NCI-H1092 (cell line): ENCODE results near the gene ZHX3.

Experiments
- DNase-seq: peaks from one replicate; lab custom pipeline; 2025; lab: John Stamatoyannopoulos, UW

Gene ZHX3

DNA sequence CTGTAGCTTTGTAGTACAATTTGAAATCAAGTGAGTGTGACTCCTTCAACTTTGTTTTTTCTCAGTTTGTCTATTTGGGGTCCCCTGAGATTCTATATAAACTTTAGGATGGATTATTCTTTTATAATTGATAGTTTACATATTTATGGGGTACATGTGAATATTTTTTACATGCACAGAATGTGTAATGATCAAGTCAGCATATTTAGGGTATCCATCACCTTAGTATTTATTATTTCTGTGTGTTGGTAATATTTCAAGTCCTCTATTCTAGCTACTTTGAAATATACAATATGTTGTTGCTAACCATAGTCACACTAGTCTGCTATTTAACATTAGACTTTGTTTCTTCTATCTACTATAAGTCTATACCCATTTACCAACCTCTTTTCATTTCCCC is 129.9 kb downstream of the ZHX3 start:
- no peak for DNase-seq

DNA sequence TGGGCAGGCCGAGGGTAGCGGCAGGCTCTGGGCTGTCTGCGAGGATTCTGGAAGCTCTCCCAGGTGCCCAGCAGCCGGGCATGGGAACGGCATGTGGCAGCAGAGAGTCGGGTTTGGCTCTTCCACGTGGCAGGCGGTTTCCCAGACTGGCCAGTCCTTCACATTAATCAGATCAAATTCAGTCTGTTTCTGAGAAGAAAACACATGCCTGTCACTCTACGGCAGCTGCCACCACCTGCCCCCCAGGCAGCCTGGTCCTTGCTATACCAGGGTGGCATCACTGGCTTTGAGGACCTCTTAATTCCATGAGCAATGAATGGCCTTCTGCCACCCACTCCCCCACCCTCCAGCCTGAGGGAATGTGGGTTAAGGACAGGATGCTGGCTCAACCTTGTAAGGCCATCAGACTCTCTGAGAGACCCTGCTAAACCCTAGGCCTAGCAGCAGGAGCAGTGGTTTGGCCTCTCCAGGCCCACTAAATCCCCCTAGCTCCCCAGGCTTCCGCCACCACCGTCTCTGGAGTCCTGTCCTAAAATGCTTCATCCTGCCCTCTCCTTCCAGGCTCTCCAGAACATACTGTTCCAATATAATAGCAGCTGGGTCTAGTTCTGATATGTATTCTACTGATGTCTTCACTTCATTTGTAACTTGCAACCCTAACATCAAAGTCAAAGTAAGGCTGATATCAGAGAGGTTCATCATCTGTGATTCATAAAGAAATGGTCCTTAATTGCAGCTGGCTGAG is 132.3 kb downstream of the ZHX3 start:
- DNase-seq = no peak

DNA sequence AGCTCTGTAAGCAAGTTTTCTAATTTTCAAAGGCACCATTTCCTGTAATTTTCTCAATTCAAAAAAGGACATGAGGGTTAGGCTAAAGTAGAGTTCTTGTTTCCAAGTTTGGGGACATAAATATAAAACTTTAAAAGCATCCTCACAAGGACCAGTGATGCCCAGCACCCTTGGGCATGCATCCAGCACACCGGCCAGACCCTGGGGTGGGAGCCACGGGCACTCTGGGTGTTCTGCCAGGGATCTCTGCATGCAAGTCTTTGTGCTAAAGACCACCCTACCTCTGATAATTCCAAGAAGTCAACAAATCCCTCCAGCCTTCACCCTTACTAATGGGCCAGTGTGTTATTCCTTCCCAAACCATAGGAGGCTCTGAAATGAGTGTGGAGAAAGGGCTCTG is 133.7 kb downstream of the ZHX3 start:
- no peak for DNase-seq

DNA sequence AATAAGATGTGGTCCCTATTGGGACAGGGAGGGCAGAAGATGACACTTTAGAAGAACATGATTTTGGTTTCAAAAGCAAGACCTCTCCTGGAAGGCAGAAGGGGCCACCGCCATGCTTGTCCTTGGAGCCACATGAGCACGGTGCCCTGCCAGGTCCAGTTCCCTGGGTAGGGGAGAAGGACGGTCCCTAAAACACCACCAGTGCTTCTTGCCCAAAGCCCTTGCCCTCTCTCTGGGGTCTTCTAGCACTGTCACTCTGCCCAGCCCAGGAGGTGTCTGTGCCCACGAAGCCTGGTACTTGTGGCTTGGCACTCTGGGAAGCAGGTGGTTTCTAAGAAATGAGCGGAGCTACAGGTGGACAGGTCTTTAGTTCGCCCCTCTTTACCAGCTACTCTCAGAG is 134.1 kb downstream of the ZHX3 start:
- DNase-seq = no peak

DNA sequence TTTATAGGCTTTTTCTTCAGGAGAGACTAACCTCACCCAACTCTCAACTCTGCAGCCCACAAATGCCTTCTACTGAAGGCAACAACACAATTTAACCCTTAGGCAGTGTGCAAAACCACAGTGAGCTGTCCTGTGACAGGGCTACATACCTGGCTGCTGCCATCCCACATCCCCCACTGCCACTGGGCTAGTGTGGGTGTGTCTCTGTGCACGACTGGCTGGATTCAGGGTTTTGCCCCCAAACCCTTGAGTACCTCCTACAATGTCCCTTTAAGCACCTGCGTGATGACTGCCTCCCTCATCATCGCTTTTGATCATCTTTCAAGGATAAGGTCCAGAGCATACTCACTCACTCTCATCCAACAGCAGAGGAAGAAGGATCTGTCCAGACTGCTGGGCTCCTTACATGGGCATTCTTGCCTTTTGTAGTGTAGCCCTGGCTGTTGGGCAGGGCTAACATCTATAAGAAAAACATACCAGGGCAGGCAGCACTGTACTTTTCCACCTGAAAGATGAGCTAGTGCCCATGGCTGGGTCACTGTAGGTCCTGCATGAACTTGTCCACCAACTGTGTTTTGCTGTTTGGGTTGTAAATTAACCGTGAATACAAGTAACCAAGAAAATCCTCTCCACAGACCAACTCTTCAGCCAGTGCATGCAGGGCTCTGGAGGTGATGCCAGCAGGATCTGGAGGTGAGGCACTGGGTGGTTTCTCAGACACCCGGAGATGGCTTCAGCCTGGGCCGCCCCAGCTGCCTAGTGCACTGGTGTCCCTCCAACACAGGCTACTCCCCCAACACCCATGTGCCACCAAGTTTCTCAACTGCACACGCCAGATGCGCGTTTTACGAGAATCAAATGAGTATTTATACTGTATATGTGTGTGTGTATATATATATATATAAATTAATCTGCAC is 135.0 kb downstream of the ZHX3 start:
- no peak for DNase-seq

DNA sequence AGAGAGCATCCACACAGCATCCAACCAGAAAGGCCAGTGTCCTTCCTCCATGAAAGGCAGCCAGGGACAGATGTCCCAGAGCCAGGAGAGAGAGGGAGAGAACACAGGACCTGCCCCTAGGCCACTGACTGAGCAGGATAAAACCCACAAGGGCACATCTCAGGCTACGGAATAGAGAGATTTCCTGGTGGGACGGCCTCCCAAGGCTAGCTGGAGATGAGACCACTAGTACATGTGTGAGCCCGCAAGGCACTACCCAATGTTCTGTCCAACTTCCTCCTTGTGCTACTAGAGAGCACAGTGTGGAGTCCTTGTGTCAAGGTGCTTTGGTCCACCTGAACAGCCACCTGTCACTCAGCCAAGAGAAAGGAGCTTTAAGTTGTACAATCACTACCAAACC is 136.0 kb downstream of the ZHX3 start:
- no peak for DNase-seq

DNA sequence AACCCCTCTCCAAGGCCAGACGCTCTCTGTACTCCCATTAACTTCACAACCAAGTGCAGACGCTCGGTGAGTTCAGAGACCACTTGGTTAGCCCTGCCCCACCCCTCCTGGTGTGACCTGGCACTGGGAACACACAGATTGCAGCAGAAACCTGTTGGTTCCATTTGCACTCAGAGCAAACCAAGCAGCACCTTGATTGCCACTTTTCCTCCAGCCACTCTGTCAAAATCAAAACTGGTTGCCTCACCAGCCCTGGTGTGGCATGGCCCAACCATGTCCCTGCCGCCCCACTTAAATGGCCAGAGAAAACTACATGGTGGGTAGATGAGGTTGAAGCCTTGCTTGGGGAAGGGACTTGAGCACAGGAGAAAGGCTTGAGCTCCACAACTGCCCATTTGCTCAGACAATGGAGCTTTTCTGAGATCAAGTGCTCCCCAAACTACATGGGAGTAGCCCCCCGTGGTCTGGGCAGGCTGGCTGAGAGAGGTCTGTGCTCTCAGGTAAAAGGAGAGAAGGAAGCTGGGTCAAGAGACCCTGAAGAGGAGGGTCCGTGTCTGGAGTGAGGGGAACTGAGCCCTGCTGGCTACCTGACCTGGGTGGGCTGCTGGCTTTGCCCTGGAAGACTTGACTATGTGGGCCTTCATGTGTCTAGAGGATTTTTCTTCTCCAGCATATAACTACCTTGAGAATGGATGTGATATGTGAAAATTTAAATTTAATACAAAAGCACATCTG is 136.8 kb downstream of the ZHX3 start:
- DNase-seq = no peak

DNA sequence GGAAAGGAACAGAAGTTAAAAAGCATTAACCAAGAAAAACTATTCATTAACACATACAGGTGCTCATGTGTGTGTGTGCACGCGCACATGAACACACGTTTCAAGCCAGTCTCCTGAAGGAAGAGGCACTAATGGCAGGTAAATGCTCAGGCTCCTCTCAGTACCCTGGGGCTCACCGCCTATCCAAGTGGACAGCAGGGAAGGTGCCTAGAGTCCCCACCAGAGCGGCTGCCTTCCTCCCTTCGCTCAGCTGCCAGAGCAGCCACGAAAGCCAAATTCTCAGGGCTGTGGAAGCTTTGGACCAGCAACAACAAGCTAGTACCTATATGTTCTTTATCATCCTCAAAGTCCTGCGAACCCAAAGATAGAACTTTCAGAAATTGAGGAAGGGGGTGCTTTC is 137.6 kb downstream of the ZHX3 start:
- DNase-seq = no peak

DNA sequence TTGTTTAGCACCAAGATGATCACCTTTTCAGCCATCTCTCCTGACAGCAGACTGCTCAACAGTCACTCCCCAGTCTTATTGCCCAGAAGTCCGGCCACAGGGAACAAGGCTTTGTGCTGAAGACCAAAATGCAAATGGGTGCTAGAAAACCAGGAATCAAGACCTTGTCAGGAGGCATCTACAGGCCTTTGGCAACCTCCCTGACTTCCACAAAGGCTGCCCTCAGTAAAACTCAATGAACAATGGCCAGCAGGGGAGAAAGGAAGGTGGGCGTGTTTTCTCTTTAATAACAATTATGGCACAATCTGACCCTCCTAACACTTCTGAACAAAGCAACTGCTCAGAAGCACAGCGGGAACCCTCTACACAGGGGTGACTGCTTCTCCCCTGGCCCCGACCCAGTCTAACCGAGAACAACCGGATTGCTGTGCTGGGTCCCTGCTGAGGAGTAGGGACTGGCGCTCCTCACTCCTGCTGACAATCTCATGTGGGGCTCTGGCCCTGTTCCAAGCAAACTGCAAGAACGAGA is 138.6 kb downstream of the ZHX3 start:
- DNase-seq = peak; percentile 20

DNA sequence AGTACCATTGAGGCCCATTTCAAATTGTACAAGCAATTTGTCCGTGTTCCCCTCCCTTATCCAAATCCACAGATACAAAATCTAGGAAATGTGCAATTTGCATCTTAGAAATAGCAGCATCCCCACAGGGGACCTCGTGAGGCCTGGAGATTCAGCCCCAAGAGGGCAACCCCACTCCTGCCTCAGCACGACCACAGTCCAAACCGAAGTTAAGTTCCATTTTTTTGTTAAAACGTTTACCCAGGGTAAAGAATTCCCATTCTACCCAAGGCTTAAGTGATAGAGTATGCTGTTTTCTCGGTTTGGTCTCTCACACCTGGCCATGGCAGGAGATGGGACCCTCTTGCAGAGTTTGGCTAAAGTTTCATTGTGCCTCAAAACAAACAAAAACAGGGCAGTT is 139.0 kb downstream of the ZHX3 start:
- DNase-seq = no peak

DNA sequence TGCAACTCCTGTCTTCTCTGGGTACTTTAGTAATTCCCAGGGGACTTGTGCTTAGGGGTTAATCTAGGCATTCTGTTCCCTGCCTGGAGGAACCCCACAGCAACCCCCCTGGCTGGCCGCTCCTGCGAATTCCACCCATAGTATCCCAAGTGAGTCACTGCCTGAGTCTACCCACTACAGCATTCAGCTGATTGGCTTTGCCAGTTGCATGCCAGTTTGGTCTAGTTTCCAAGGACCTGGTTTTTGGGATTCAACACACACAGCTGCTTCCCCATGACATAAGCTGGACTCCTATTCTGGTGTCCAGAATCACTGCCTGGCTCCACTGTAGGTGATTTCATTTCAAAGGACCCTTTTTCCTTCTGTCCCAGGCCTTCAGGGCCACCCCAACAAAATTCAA is 139.9 kb downstream of the ZHX3 start:
- DNase-seq = no peak

DNA sequence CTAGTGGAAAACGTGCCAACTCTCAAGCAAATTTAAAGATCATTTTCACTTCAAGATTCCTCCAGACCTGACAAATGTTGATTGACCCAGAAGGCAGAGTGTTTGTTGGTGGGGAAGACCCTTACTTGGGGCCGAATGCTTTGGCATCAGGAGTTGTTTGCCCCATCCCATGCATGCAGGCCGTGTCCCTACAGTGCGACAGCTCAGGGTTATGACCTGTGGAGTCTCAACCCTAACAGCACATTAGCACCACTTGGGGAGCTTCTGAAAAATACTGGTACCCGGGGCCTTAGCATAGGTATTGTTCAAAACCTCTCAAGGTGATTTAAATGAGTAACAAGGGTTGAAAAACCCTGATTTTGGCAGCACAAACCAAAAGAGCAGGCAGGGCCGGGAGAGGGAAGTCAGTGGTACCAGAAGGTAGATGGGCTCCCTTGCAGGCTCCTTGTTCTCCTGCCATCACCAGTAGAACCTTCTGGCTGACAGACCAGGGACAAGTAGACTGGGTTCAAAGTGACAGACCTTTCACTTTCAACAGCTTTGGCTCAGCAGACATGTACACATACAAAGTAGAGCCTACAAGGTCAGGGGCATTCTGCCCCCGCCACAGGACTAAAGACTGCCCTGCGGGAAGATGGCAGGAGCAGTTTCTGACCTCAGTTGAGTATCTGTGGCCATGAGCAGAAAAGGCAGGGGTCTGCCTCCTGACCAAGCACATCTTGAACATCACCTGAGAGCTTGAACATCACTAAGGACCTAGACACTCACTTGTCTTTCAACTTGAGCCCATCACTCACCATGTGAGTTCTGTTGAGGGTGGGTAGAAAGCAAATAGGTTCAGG is 140.6 kb downstream of the ZHX3 start:
- DNase-seq = no peak

DNA sequence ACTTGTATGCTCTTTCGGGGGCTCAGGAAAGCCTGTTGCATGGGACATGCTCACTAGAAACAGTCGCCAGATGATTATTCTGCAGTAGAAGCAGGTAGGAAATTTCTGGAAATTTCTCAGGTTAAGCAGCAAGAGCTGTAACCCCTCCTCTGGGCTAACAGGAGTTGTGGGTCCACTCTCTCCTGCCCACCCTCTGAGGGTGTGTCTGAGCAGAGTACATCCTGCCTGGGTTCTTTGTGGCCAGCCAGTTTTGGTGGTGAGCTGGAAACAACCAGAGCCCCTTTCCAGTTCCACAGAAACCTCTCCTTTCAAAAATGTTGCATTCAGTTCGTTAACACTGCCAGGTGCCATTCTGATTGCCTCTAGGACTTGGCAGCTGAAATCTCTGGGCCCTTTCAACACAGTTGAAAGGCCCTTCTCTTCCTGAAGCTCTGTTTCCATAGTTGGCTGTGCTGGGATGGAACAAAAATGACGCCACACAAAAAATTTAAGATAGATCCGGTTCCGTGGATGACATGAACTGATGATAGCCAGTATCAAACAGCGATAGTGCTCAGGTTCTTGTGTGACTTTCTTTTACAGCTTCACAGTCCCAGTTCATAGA is 141.7 kb downstream of the ZHX3 start:
- no peak for DNase-seq

DNA sequence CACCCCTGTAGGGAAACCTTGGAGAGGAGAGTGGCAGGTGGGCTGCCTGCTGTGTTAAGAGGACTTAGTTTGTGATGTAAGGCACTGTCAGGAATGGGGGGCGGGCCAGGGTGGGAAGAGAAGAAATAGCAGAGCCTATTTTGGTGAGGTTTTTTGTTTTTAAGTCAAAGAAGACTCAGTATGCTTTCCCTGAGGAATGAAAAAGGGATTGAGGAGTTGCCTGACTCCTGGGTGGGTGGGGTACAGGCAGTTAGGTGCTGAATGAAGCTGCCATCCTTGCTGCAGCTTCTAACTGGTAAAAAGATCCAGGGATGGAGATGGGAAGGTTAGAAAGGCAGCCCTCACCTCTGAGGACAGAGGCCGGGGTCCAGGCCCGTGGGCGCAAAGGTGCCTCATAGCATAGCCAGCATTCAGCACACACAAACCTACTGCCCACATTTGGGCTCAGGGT is 142.3 kb downstream of the ZHX3 start:
- DNase-seq = no peak

DNA sequence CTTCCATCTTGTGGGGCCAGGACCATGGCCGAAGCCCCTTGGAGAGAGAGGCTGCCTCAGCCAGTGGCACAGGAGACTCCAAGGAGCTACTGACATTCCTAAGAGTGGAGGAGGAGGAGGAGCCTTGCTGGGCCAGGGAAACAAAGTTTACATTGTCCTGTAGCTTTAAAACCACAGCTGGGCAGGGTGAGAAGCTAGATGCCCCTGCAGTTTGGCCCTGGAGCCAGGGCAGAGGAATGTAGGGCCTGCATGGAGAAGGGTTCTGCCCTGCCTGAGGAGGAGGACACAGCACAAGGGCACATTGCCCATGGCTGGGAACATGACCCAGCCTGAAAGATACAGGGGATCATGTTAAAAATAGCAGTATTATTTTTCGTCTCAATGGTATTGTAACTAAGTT is 142.7 kb downstream of the ZHX3 start:
- no peak for DNase-seq

DNA sequence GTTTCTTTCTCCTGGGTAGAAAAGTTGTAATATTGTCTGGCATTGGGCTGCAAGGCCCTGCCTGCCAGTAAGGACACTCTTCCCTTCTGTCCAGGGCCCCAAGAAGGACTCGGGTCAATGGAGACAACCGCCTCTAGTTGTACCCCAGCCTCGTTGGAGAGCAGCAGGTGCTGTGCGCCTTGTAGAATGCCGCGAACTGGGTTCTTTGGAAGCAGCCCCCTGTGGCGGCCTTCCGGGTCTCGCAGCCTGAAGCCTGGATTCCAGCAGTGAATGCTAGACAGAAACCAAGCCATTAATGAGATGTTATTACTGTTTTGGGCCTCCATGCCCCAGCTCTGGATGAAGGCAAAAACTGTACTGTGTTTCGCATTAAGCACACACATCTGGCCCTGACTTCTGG is 143.2 kb downstream of the ZHX3 start:
- DNase-seq = no peak

DNA sequence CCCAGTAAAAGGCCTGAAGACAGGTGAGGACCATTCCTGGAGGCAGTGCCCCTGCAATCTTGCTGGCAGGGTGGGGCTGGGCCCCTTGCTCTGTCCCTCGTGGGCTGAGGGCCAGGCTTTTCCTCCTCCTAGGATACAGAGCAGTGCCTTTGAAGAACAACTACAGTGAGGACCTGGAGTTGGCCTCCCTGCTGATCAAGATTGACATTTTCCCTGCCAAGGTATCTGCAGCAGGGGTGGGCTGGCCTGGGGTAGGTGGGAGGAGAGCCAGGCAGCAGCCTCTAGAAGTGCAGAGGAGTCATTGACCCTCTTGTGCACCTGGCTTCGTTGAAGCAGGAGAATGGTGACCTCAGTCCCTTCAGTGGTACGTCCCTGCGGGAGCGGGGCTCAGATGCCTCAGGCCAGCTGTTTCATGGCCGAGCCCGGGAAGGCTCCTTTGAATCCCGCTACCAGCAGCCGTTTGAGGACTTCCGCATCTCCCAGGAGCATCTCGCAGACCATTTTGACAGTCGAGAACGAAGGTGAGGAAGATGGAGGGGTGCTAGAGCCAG is 143.7 kb downstream of the ZHX3 start:
- DNase-seq = no peak

DNA sequence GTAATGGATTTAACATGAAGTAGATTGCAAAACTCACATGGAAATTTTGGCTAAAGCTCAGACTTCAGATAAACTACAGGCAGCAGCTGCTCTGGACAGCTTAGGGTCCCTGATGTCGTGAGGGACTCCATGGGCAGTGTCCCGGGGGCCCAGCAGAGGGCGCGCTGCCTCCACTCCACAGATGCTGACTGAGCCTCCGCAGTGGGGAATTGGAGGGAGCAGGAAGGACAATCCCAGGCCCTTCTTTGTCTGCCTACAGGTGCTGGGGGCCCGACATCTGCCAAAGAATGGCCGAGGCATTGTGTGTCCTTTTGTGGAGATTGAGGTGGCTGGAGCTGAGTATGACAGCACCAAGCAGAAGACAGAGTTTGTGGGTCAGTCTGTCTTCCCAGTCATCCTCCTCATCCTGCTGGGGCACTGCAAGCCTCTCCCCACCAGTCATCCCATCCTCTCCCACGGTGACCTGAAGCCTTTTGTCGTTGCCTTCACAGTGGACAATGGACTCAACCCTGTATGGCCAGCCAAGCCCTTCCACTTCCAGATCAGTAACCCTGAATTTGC is 144.3 kb downstream of the ZHX3 start:
- peak; percentile 16 for DNase-seq

DNA sequence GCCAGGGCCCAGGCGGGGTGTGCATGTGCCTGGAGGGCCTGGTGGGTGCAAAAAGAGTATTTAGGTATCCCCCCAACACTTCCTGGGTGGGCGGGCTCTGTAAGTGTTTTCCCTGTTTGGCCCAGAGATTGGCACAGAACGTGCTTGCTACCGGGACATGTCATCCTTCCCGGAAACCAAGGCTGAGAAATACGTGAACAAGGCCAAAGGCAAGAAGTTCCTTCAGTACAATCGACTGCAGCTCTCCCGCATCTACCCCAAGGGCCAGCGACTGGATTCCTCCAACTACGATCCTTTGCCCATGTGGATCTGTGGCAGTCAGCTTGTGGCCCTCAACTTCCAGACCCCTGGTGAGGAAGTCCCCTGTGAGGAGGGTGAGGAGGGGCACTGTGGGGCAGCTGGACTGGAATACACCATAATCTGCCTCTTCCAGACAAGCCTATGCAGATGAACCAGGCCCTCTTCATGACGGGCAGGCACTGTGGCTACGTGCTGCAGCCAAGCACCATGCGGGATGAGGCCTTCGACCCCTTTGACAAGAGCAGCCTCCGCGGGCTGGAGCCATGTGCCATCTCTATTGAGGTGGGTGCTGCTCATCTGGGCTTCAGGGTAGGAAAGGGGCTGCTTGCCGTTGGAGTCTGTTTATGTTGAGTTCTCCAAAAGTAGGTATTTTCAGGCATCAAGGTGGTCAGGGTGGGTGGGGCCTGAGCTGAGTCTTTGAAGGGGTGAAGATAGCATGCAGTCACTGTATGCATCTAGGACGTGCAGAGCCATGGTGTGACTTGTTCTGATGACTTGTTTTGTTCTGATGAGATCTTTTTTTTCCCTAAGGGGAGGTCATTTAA is 145.0 kb downstream of the ZHX3 start:
- DNase-seq = no peak
